PC-9 (cell line): ENCODE data around the gene DEFB108B.
"Not testable (repeated sequence)": the region's sequence is repeated elsewhere in the genome, so short reads cannot be mapped to it uniquely, and the experiment has no call there.

Source experiments
- CTCF ChIP-seq: fragments of 200-600 bp; sonication (generic); conservative IDR thresholded peaks from 2 replicates; pipeline ENCODE4 v1.6.1; 2017; ENCODE audit warnings: mixed run types, antibody characterized with exemption, mild to moderate bottlenecking, moderate library complexity
- EZH2 ChIP-seq: fragments of 200-600 bp; sonication (generic); IDR thresholded peaks from 2 replicates; pipeline ENCODE4 v1.8.0; 2017; ENCODE audit warnings: antibody characterized with exemption, low read depth

GRCh38 chr11:71829247-71829646 is 3.8 kb upstream of the DEFB108B start:
- TF ChIP-seq CTCF, EZH2: not testable (repeated sequence)
